ENCODE measurements around the gene ABT1.

ABT1 gene

GRCh38 chr6:26575494-26575939, 21.2 kb upstream of the ABT1 start:
- DNase-seq: no peak

GRCh38 chr6:26576407-26576843, 20.3 kb upstream of the ABT1 start:
- no peak for DNase-seq

- peak; percentile 72 to 75 for DNase-seq
Observed at GRCh38 chr6:26576929-26577719, 19.6 kb upstream of the ABT1 start.

- DNase-seq: no peak
Observed at GRCh38 chr6:26577720-26578072, 19.1 kb upstream of the ABT1 start.

- DNase-seq: no peak
Observed at GRCh38 chr6:26578279-26578678, 18.5 kb upstream of the ABT1 start.

GRCh38 chr6:26578741-26579140, 18.0 kb upstream of the ABT1 start:
- DNase-seq: no peak

GRCh38 chr6:26581164-26581915, 15.4 kb upstream of the ABT1 start:
- no peak for DNase-seq

GRCh38 chr6:26588965-26589364, 7.8 kb upstream of the ABT1 start:
- DNase-seq: no peak

- DNase-seq: no peak
Observed at GRCh38 chr6:26592649-26593048, 4.1 kb upstream of the ABT1 start.

- DNase-seq: no peak
Observed at GRCh38 chr6:26593278-26594130, 3.2 kb upstream of the ABT1 start.

- no peak for DNase-seq
Observed at GRCh38 chr6:26594131-26594498, 2.6 kb upstream of the ABT1 start.

GRCh38 chr6:26594730-26595632, 1.8 kb upstream of the ABT1 start:
- peak in 1 of 2 experiments; percentile 38 for DNase-seq

GRCh38 chr6:26595669-26596269, 984 bp upstream of the ABT1 start:
- peak; percentile 80 to 89 for DNase-seq

- DNase-seq: no peak
Observed at GRCh38 chr6:26597389-26597766, 625 bp downstream of the ABT1 start.

GRCh38 chr6:26597821-26598220, 1.1 kb downstream of the ABT1 start:
- DNase-seq: no peak

- no peak for DNase-seq
Observed at GRCh38 chr6:26598267-26598666, 1.5 kb downstream of the ABT1 start.

GRCh38 chr6:26599134-26599533, 2.4 kb downstream of the ABT1 start:
- no peak for DNase-seq

- DNase-seq: no peak
Observed at GRCh38 chr6:26599591-26599990, 2.8 kb downstream of the ABT1 start.

GRCh38 chr6:26600759-26601158, 4.0 kb downstream of the ABT1 start:
- DNase-seq: no peak

- DNase-seq: no peak
Observed at GRCh38 chr6:26602262-26602661, 5.5 kb downstream of the ABT1 start.

- DNase-seq: no peak
Observed at GRCh38 chr6:26604026-26604425, 7.3 kb downstream of the ABT1 start.

- DNase-seq: no peak
Observed at GRCh38 chr6:26604797-26605196, 8.0 kb downstream of the ABT1 start.
